HL-60 (cell line): ENCODE measurements around the gene NME1.
A peak's percentile ranks its signal among the peaks of the same experiment; 100 is the strongest.
"Not testable (repeated sequence)": the region's sequence is repeated elsewhere in the genome, so short reads cannot be mapped to it uniquely, and the experiment has no call there.

Experiments used
- DNase-seq, 2 experiments: peaks; one replicate each; pipeline ENCODE4 v3.0.0-alpha.2; 2010 to 2020; ENCODE audit warnings: low read depth in 1 of 2, low spot score in 1 of 2
- H3K27ac ChIP-seq: fragments of 250-450 bp; sonication (Bioruptor Pico); replicated peaks from 2 replicates; pipeline ENCODE4 v1.5.1; 2020; ENCODE audit warnings: mild to moderate bottlenecking, moderate library complexity
- H3K27me3 ChIP-seq: fragments of 250-450 bp; sonication (Bioruptor Pico); 2 replicates; pipeline ENCODE4 v1.5.1; 2021; ENCODE audit warnings: mild to moderate bottlenecking, moderate library complexity; ENCODE audit not compliant: insufficient read depth, poor library complexity, severe bottlenecking
- H3K4me3 ChIP-seq: replicated peaks from 2 replicates; pipeline ENCODE4 v1.5.1; 2011; ENCODE audit warnings: mild to moderate bottlenecking, control low read depth, low read length; ENCODE audit not compliant: insufficient read depth
- CTCF ChIP-seq: IDR thresholded peaks from one replicate; pipeline ENCODE4 v1.5.1; 2011; ENCODE audit warnings: low read length, control low read depth, inconsistent platforms; ENCODE audit not compliant: insufficient read depth
- GABPA ChIP-seq: IDR thresholded peaks from 2 replicates; pipeline ENCODE4 v1.6.1; 2012; ENCODE audit warnings: low read depth
- POLR2AphosphoS5 ChIP-seq: IDR thresholded peaks from 2 replicates; pipeline ENCODE4 v1.6.1; 2012; ENCODE audit warnings: low read depth
- REST ChIP-seq: IDR thresholded peaks from 2 replicates; pipeline ENCODE4 v1.6.1; 2012; ENCODE audit warnings: low read depth; ENCODE audit not compliant: insufficient replicate concordance
- SPI1 ChIP-seq: IDR thresholded peaks from 2 replicates; pipeline ENCODE4 v1.6.1; 2012; ENCODE audit warnings: low read depth, mild to moderate bottlenecking, borderline replicate concordance

NME1 gene

DNA sequence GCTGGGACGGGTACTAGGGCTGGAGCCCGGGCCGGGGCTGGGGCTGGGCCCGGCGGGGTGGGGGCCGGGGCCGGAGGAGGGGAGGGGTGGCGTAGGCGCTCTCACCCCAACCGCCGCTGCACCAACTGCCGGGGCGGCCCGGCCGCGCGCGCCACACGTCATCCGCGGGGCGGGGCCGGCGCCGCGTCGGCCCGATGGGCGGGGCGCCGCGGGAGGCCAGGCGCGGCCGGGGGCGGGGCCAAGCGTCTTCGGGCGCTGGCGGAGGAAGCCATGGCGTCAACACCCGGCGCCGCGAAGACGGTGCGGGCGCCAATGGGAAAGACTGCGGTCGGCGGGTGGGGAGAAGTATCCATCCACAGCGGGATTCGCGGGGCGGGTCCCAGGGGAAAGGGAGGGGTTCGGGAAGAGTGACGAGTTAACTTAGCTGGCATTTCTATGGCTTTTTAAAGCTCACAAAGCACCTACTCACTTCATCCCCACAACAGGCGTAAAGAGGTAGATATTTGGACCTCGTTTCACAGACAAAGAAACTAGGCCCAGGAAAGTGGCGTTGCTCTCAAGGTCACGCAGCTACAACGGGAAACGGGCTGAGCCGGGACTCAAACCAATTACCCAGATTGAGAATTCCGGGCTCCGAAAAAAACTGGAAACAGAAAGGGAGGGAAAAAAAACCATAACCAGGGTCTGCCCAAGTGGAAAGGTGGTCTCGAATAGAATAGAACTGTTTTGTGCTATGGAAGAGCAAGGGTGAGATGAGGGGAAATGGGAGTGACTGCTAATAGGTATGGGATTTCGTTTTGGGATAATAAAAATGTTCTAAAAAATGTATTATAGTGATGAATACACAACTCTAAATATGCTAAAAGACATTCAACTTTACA, 32.4 kb upstream of the NME1 start, which contains the start of gene SPAG9:
SPAG9 (minus strand) TSS at position 130 of the 881 bp plus-strand sequence. CDS start 212 bp downstream, outside the sequence.
- DNase-seq = peak; percentile 93 to 94
- TF ChIP-seq CTCF (no peak), POLR2AphosphoS5 (peak; percentile 26; the same call in 1 of the 2 replicates), REST (peak; percentile 25)
- Histone ChIP-seq H3K4me3 (peak within 1 kb of the TSS; percentile 98), H3K27ac (peak within 1 kb of the TSS; percentile 89), H3K27me3 (no peaks in the 10 kb centered on the region)

DNA sequence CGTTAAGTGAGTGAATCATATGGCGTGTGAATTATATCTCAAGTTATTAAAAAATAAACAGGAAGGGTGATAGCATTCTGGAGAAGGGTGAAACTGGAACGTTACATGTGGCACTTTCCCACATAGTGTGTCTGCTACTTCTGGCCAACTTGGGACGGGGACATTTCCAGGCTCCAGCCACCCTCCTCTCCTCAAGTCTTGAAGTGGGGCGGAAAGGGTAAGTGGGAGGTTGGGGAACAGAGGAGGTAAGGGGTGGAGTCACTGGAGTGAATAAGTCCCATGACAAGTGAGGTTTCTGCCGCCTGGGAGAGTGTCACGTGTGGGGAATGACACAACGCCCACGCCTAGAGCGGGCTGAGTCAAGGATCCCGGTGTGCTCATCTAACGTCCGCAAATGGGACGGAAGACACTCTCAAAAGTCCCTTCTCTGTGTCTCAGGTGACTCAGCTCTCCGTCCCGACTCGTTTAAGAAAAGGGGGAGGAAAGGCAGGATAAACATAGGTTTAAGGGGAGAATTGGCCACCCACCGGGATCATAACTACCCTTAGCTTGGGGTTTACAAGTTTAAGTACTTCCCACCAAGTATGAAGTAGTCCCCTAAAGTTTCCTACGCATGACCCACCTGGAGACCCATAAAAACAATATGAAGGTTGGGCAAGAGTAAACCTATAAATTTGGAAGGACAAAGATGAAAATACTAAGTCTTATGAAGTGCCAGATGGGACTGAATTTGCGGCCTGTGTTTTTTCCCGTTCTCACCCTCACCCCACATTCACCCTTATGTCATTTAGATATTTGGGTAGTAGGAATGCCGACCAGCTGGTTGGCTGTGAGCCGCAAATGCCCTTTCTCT, 31.5 kb upstream of the NME1 start:
- peak overlapping the region; percentile 79 for H3K27ac ChIP-seq
- H3K4me3 ChIP-seq = peak overlapping the region; percentile 57
- H3K27me3 ChIP-seq = no peaks in the 10 kb centered on the region
- peak; percentile 97 to 99 for DNase-seq
- TF ChIP-seq POLR2AphosphoS5 = peak; percentile 92
- TF ChIP-seq SPI1 = no peak
- peak; percentile 20 for TF ChIP-seq REST

- peak overlapping the region; percentile 79 for H3K27ac ChIP-seq
- DNase-seq, H3K4me3 ChIP-seq, H3K27me3 ChIP-seq: not testable (repeated sequence)
Measured at GRCh38 chr17:51122473-51123115, 30.8 kb upstream of the NME1 start.

- H3K27ac ChIP-seq = no peak overlapping the region
- TF ChIP-seq POLR2AphosphoS5 = no peak
- no peak for TF ChIP-seq SPI1
- no peak for TF ChIP-seq CTCF
- TF ChIP-seq GABPA = no peak
- TF ChIP-seq REST = no peak
- H3K4me3 ChIP-seq = no peak overlapping the region
- H3K27me3 ChIP-seq = no peaks in the 10 kb centered on the region
- DNase-seq = no peak
Measured at GRCh38 chr17:51124640-51125503, 28.5 kb upstream of the NME1 start.
